Endothelial cell of umbilical vein (primary cell): ENCODE data around the gene ANKRD36. TPM values are rescaled to one million over a fixed set of nuclear protein-coding genes. Genes with fewer than 3 reads are reported as not detected.
"Not testable (repeated sequence)": the region's sequence is repeated elsewhere in the genome, so short reads cannot be mapped to it uniquely, and the experiment has no call there.

Experiments
- BruUV-seq: library from RNA; stranded (reverse); fragments of 400-500 nt; replicated peaks from 2 replicates; lab custom pipeline; 2021; lab: Mats Ljungman, UMichigan
- CTCF ChIA-PET: fragments of 300-600, 350-600 bp; sonication (Branson Sonifier 250); formaldehyde crosslinking; loops from one replicate; lab custom pipeline; 2021; ENCODE audit warnings: antibody characterized with exemption, inconsistent platforms; lab: Charles Lee
- POLR2A ChIA-PET: fragments of 300-600, 350-600 bp; sonication (Branson Sonifier 250); formaldehyde crosslinking; loops from one replicate; lab custom pipeline; 2021; ENCODE audit warnings: antibody characterized with exemption, inconsistent platforms; lab: Charles Lee
- DNase-seq: peaks from one replicate; pipeline ENCODE4 v3.0.0-alpha.2; 2011; ENCODE audit warnings: low read depth, low spot score
- FAIRE-seq: peaks from 2 replicates; lab custom pipeline; 2011; peaks lifted over from hg19 to GRCh38; lab: Jason Lieb, UNC
- H2AFZ ChIP-seq: 2 replicates; pipeline ENCODE4 v1.6.0; 2012; ENCODE audit warnings: low read depth, low read length, control low read depth, inconsistent platforms
- H3K27ac ChIP-seq: 2 replicates; pipeline ENCODE4 v1.5.1; 2011; ENCODE audit warnings: low read depth, mild to moderate bottlenecking, control low read depth, low read length, moderate library complexity; ENCODE audit not compliant: insufficient read depth
- H3K27me3 ChIP-seq, 2 experiments: 2 replicates each; pipeline versions ENCODE4 v1.6.0 to v1.6.1; 2011; ENCODE audit warnings: low read length in 2 of 2, mixed read lengths in 1 of 2; ENCODE audit not compliant: control insufficient read depth in 2 of 2, insufficient read depth in 2 of 2
- H3K36me3 ChIP-seq, 2 experiments: 2 replicates in 1 of 2; 3 replicates in 1 of 2; pipeline ENCODE4 v1.5.1; 2011; ENCODE audit warnings: low read length in 2 of 2, mild to moderate bottlenecking in 1 of 2, moderate library complexity in 1 of 2; ENCODE audit not compliant: control insufficient read depth in 2 of 2, insufficient read depth in 2 of 2; ENCODE audit errors: extremely low read depth in 1 of 2
- H3K4me1 ChIP-seq: 3 replicates; pipeline ENCODE4 v1.5.1; 2011; ENCODE audit warnings: mild to moderate bottlenecking, low read length; ENCODE audit not compliant: control insufficient read depth, insufficient read depth; ENCODE audit errors: extremely low read depth
- H3K4me2 ChIP-seq: 2 replicates; pipeline ENCODE4 v1.6.1; 2011; ENCODE audit warnings: low read length, control low read depth, mixed read lengths; ENCODE audit not compliant: insufficient read depth
- H3K4me3 ChIP-seq, 3 experiments: fragments of 200-600 bp in 1 of 3; sonication (generic), shearing (Covaris generic) in 1 of 3; replicated peaks in 1 of 3; 2 replicates each; pipeline ENCODE4 v1.5.1; 2011 to 2016; ENCODE audit warnings: control low read depth in 3 of 3, low read length in 3 of 3, mild to moderate bottlenecking in 2 of 3, inconsistent platforms in 1 of 3, low read depth in 1 of 3, moderate library complexity in 1 of 3; ENCODE audit not compliant: insufficient read depth in 1 of 3
- H3K79me2 ChIP-seq: 2 replicates; pipeline ENCODE4 v1.6.0; 2012; ENCODE audit warnings: low read length, inconsistent platforms; ENCODE audit not compliant: control insufficient read depth, insufficient read depth
- H3K9ac ChIP-seq: replicated peaks from 2 replicates; pipeline ENCODE3; 2011; ENCODE audit warnings: low read length, control low read depth; ENCODE audit not compliant: insufficient read depth; ENCODE audit errors: extremely low read depth
- H3K9me1 ChIP-seq: replicated peaks from 3 replicates; pipeline ENCODE4 v1.6.0; 2011; ENCODE audit warnings: mild to moderate bottlenecking, low read length; ENCODE audit not compliant: control insufficient read depth, insufficient read depth; ENCODE audit errors: extremely low read depth
- H3K9me3 ChIP-seq: replicated peaks from 2 replicates; pipeline ENCODE4 v1.5.1; 2012; ENCODE audit warnings: low read length, inconsistent platforms; ENCODE audit not compliant: control insufficient read depth, insufficient read depth
- H4K20me1 ChIP-seq: replicated peaks from 2 replicates; pipeline ENCODE3; 2011; ENCODE audit warnings: mild to moderate bottlenecking, low read length; ENCODE audit not compliant: control insufficient read depth, insufficient read depth; ENCODE audit errors: extremely low read depth
- FOS ChIP-seq: IDR thresholded peaks from 2 replicates; pipeline ENCODE4 v1.6.1; 2011; ENCODE audit warnings: mild to moderate bottlenecking, low read length, moderate library complexity, borderline replicate concordance; ENCODE audit not compliant: insufficient read depth
- GATA2 ChIP-seq: IDR thresholded peaks from 2 replicates; pipeline ENCODE4 v1.7.0; 2011; ENCODE audit warnings: low read depth, mild to moderate bottlenecking, moderate library complexity, mixed read lengths, low read length; ENCODE audit not compliant: insufficient read length, insufficient read depth
- JUN ChIP-seq: IDR thresholded peaks from 2 replicates; pipeline ENCODE4 v1.6.1; 2011; ENCODE audit warnings: borderline replicate concordance, low read depth; ENCODE audit not compliant: insufficient read length, insufficient read depth
- POLR2AphosphoS5 ChIP-seq: IDR thresholded peaks from 2 replicates; pipeline ENCODE4 v1.6.1; 2012; ENCODE audit warnings: low read depth, mild to moderate bottlenecking, control low read depth, low read length, moderate library complexity; ENCODE audit not compliant: insufficient read depth
- dilution Hi-C: fragments of 300-500 bp; cut with MboI; formaldehyde crosslinking; loops from one replicate; pipeline ENCODE4 v1.15.0; 2019; ENCODE audit warnings: low sequenced_read_pairs; ENCODE audit not compliant: extremely low pct_ligation_motif_present
- intact Hi-C: fragments of 100-400 bp; cut with micrococcal nuclease; formaldehyde crosslinking; loops from one replicate; pipeline ENCODE4 v1.10.0; 2022
- polyA plus RNA-seq, 4 experiments: library from polyadenylated mRNA; depleted of rRNA in 3 of 4; stranded (reverse) in 3 of 4; unstranded in 1 of 4; fragments of >200 nt; gene quantifications; 2 replicates each; pipeline versions ENCODE4 v1.2.1 to v1.2.3, GENCODE V29; 2011 to 2012; ENCODE audit warnings: missing spikeins in 1 of 4
- total RNA-seq: library from RNA; stranded (reverse); gene quantifications from 2 replicates; pipeline ENCODE4 v1.2.3, GENCODE V29; 2021

Gene ANKRD36
- total and polyA plus RNA-seq, 2 donors (not counting 3 experiments of a cell fraction or from before 2014, with no cell fraction given): 7.2 to 91.7 TPM

- FAIRE-seq, H3K9ac ChIP-seq, CTCF ChIA-PET, H4K20me1 ChIP-seq, H3K79me2 ChIP-seq, BruUV-seq, H3K4me1 ChIP-seq, H3K36me3 ChIP-seq, H3K27ac ChIP-seq, H3K9me1 ChIP-seq, DNase-seq, H2AFZ ChIP-seq, intact Hi-C loops, dilution Hi-C loops, H3K4me3 ChIP-seq, POLR2A ChIA-PET, H3K27me3 ChIP-seq, H3K9me3 ChIP-seq: not testable (repeated sequence)
- peak; percentile 19 for TF ChIP-seq FOS
- peak overlapping the region; percentile 24 for H3K4me2 ChIP-seq
These were observed 67.4 kb downstream of the ANKRD36 start for GRCh38 chr2:97180391-97180790.

- H3K36me3 ChIP-seq, H3K4me3 ChIP-seq, H3K9me3 ChIP-seq, H4K20me1 ChIP-seq, H3K9ac ChIP-seq, H3K4me2 ChIP-seq, POLR2A ChIA-PET, BruUV-seq, H2AFZ ChIP-seq, H3K79me2 ChIP-seq, intact Hi-C loops, FAIRE-seq, H3K9me1 ChIP-seq, dilution Hi-C loops, H3K27me3 ChIP-seq: not testable (repeated sequence)
- Histone ChIP-seq H3K27ac (peak overlapping the region; percentile 46), H3K4me1 (peaks cover 63% of the 10 kb centered on the region)
- DNase-seq: peak; percentile 85
- TF ChIP-seq GATA2 (peak; percentile 65), POLR2AphosphoS5 (peak; percentile 34), JUN (peak; percentile 65), FOS (peak; percentile 72)
- CTCF ChIA-PET: interaction anchor here (0.5 to 0.6 kb wide), 2 partner anchors 9 to 351 kb away, joined by 3 read pairs; no protein-coding TSS in a partner anchor
These were observed 82.4 kb downstream of the ANKRD36 start for GRCh38 chr2:97195349-97195748.
